SH-SY5Y (cell line): Measurements from ENCODE around the gene ZNF132.

ENCODE experiments used
- GATA2 ChIP-seq: IDR thresholded peaks from 2 replicates; pipeline ENCODE4 v1.6.1; 2011; ENCODE audit warnings: mild to moderate bottlenecking, low read depth, low read length
- GATA3 ChIP-seq: IDR thresholded peaks from 2 replicates; pipeline ENCODE4 v1.6.1; 2011; ENCODE audit warnings: low read depth, mild to moderate bottlenecking, low read length, moderate library complexity

DNA sequence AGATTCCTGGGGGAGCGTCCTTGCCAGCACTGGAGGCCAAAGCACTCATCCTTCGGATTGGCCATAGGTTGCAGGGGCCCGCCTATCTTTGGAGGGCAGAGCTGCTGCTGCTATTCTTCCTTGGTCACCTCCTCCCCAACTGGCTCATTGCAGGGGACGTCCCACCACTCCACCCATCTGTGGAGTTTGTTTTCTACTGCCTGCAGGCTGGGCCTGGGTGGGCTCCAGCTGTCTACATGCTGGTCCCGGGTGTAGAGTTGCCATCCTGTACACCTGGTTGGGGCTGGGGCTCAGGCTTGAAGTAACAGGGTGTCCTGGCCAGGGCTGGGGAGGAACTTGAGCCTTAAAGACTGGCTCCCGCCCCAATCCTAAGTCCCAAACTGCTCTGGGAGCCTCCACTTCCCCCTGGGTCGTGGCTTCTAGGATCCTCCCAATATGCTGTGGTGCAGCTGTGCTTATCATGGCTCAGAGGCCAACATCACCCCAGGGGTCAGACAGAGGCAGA is 42.4 kb downstream of the ZNF132 start:
- TF ChIP-seq GATA2 (no peak), GATA3 (no peak)
